HG03103 (cell line): ENCODE results near the gene ELP5.

Experiments
- ATAC-seq: cut with Tn5 transposase; IDR thresholded peaks from one replicate; pipeline ENCODE4 v1.9.1; 2021; ENCODE audit warnings: low read depth; ENCODE audit not compliant: unreplicated experiment

The ELP5 gene

GRCh38 chr17:7252176-7253043, at the start of gene ELP5:
ELP5 (plus strand) TSS chr17:7252215; CDS start chr17:7252551, 336 bp downstream.
- peak; percentile 31 for ATAC-seq

- no peak for ATAC-seq
Observed at GRCh38 chr17:7203391-7203790, 48.6 kb upstream of the ELP5 start.

GRCh38 chr17:7204336-7204735, 47.7 kb upstream of the ELP5 start:
- no peak for ATAC-seq

- ATAC-seq = peak; percentile 71
Observed at GRCh38 chr17:7204828-7205461, 47.1 kb upstream of the ELP5 start.

GRCh38 chr17:7205561-7205960, 46.5 kb upstream of the ELP5 start:
- ATAC-seq = no peak

GRCh38 chr17:7207120-7208001, 44.7 kb upstream of the ELP5 start:
- no peak for ATAC-seq

GRCh38 chr17:7208027-7208571, 43.9 kb upstream of the ELP5 start:
- no peak for ATAC-seq

GRCh38 chr17:7208754-7209460, 43.1 kb upstream of the ELP5 start:
- ATAC-seq = no peak

- no peak for ATAC-seq
Observed at GRCh38 chr17:7211491-7212273, 40.3 kb upstream of the ELP5 start.

- peak; percentile 6 for ATAC-seq
Observed at GRCh38 chr17:7213895-7214299, 38.1 kb upstream of the ELP5 start.

- peak; percentile 81 for ATAC-seq
Observed at GRCh38 chr17:7214300-7215135, 37.5 kb upstream of the ELP5 start.

GRCh38 chr17:7215136-7215638, 36.8 kb upstream of the ELP5 start:
- no peak for ATAC-seq

- ATAC-seq = no peak
Observed at GRCh38 chr17:7215652-7216180, 36.3 kb upstream of the ELP5 start.

- ATAC-seq = no peak
Observed at GRCh38 chr17:7216242-7217112, 35.5 kb upstream of the ELP5 start.

GRCh38 chr17:7217113-7217987, 34.7 kb upstream of the ELP5 start:
- no peak for ATAC-seq

- ATAC-seq = no peak
Observed at GRCh38 chr17:7218166-7218565, 33.8 kb upstream of the ELP5 start.
